Heart left ventricle (tissue), 16 donors: ENCODE data around the gene MEGF9. TPM values are rescaled to one million over a fixed set of nuclear protein-coding genes. Genes with fewer than 3 reads are reported as not detected.

Source experiments
- ATAC-seq, 4 donors: fragments of 200-7000 bp; cut with Tn5 transposase; one replicate each; pipeline ENCODE4 v1.9.1; 2020 to 2022; ENCODE audit warnings: moderate library complexity in 4 of 4, mild to moderate bottlenecking in 3 of 4, moderate number of reproducible peaks in 1 of 4
- DNase-seq, 5 donors: peaks; one replicate each; pipeline ENCODE4 v3.0.0-alpha.2; 2020
- H3K27ac ChIP-seq, 12 donors: fragments of 200-600 bp; sonication (generic) in 4 of 12; one replicate each; pipeline versions ENCODE4 v1.5.0 to v1.8.0; 2016 to 2022; ENCODE audit warnings: mild to moderate bottlenecking in 2 of 12
- H3K27me3 ChIP-seq, 9 donors: fragments of 200-600 bp; sonication (generic) in 2 of 9; one replicate each; pipeline versions ENCODE4 v1.5.1 to v1.8.0; 2016 to 2022; ENCODE audit warnings: mild to moderate bottlenecking in 3 of 9
- H3K36me3 ChIP-seq, 9 donors: fragments of 200-600 bp; sonication (generic) in 2 of 9; one replicate each; pipeline versions ENCODE4 v1.5.0 to v1.8.0; 2018 to 2022; ENCODE audit warnings: mild to moderate bottlenecking in 2 of 9
- H3K4me1 ChIP-seq, 12 donors: fragments of 200-600 bp; sonication (generic) in 4 of 12; one replicate each; pipeline versions ENCODE4 v1.5.0 to v1.8.0; 2016 to 2022; ENCODE audit warnings: mild to moderate bottlenecking in 3 of 12
- H3K4me3 ChIP-seq, 12 donors: fragments of 200-600 bp; sonication (generic) in 4 of 12; one replicate each; pipeline versions ENCODE4 v1.5.0 to v1.8.0; 2017 to 2022; ENCODE audit warnings: mild to moderate bottlenecking in 9 of 12, moderate library complexity in 4 of 12
- H3K9me3 ChIP-seq, 12 donors: fragments of 200-600 bp; sonication (generic) in 4 of 12; one replicate each; pipeline versions ENCODE4 v1.5.0 to v1.8.0; 2016 to 2022; ENCODE audit warnings: mild to moderate bottlenecking in 1 of 12
- CTCF ChIP-seq, 12 donors: fragments of 200-600 bp; sonication (generic) in 4 of 12; IDR thresholded peaks; one replicate each; pipeline versions ENCODE4 v1.5.0 to v1.8.0; 2018 to 2022; ENCODE audit warnings: antibody characterized with exemption in 12 of 12, mild to moderate bottlenecking in 5 of 12
- POLR2A ChIP-seq, 2 donors: fragments of 450-650 bp; IDR thresholded peaks; one replicate each; pipeline ENCODE4 v1.6.1; 2017; ENCODE audit warnings: antibody characterized with exemption in 2 of 2, mild to moderate bottlenecking in 2 of 2, moderate library complexity in 2 of 2
- WGBS, 4 donors: extraction: QIAGEN DNeasy Blood & Tissue Kit in 2 of 4; methylation state at CpG; one replicate each; pipeline versions ENCODE4 v1.1.5 to v1.1.7; 2013 to 2018; 5-methylcytosine and 5-hydroxymethylcytosine counted together
- intact Hi-C, 10 donors: fragments of 100-400 bp; cut with DNase I; formaldehyde crosslinking; loops; one replicate each; pipeline versions ENCODE4 v1.11.1 to v1.14.2; 2022
- polyA plus RNA-seq, 2 donors: library from polyadenylated mRNA; stranded (reverse); fragments of 200-250 nt; gene quantifications; one replicate each; pipeline ENCODE4 v1.2.3, GENCODE V29; 2013
- total RNA-seq, 9 donors: library from RNA; depleted of rRNA in 2 of 9; stranded (reverse); fragments of >200 nt in 2 of 9; fragmentation: NEBNext Ultra II Directional in 3 of 9; extraction: Animal tissue kit (Norgen Biotek cat#: 25700) in 3 of 9; gene quantifications; one replicate each; pipeline versions ENCODE4 v1.1.0 to v1.2.4, GENCODE V29; 2016 to 2023
- donor health status: ischemic (EF 13 %, LVEDD 7.1; RV severe dilation, severe dysfunction).
- donor health status: healthy with polysubstance abuse.
- donor health status: DM: no; HTN: yes; CAD: no.
- donor health status: DM: no; HTN: no; CAD: no.
- donor health status: ischemic (EF 25% LVEDD 6.9; RV normal size, moderate dysfunction).
- donor health status: ischemic (EF 25% LVEDD 5.7; RV mildly dilated, moderate dysfunction).
- donor health status: healthy.
- donor health status: DM: yes; HTN: yes; CAD: no.
- donor health status: ischemic (EF 35%, LVEDD 5.7; RV mildly dilated, moderate dysfunction).
- donor health status: nonischemic (EF 11% LVEDD 7.7; RV severe dilation, severe dysfunction).
- donor health status: DM: yes; HTN: yes; CAD: no.
- donor health status: PGD.
- donor health status: ischemic (EF 29% LVEDD 5.4; RV normal size, mild dysfunction).
- donor health status: nonischemic (EF 23%, LVEDD 6.1; RV moderate dilation, normal function).

The MEGF9 gene
- total and polyA plus RNA-seq, 11 donors = 2.2 to 46.0 (median 12.8) TPM

GRCh38 chr9:120616966-120617935 is 97.0 kb downstream of the MEGF9 start:
- Histone ChIP-seq H3K4me1 (peaks cover 0 to 9% (median 0%) of the 10 kb centered on the region in 12 donors), H3K27ac (no peak overlapping the region), H3K9me3 (no peaks in the 10 kb centered on the region), H3K27me3 (no peaks in the 10 kb centered on the region), H3K4me3 (no peak overlapping the region), H3K36me3 (peaks cover 0 to 12% (median 0%) of the 10 kb centered on the region in 9 donors)
- intact Hi-C loops = loop anchor here in 2 of 10 donors (10.0 kb wide), 2 partner anchors 438 to 448 kb away; partner anchors contain the start of gene C5 (in 1 of the 2)
- TF ChIP-seq CTCF (IDR thresholded peaks at IDR 0.05) (no peak), POLR2A (IDR thresholded peaks at IDR 0.05) (no peak)
- no peak for ATAC-seq
- no peak for DNase-seq

GRCh38 chr9:120612218-120612617 is 102.1 kb downstream of the MEGF9 start:
- ATAC-seq = no peak
- peaks cover 0 to 31% (median 5%) of the 10 kb centered on the region in 9 donors for H3K36me3 ChIP-seq
- 95 to 97% (median 97%) methylated on average over 1 of the region's 1 CpG for WGBS, 4 donors
- DNase-seq = no peak
- H3K9me3 ChIP-seq = no peaks in the 10 kb centered on the region
- intact Hi-C loops = loop anchor here in 2 of 10 donors (10.0 kb wide), 2 partner anchors 443 to 453 kb away; partner anchors contain the start of gene C5 (in 1 of the 2)
- H3K27me3 ChIP-seq = no peaks in the 10 kb centered on the region
- H3K4me3 ChIP-seq = no peak overlapping the region
- H3K27ac ChIP-seq = no peak overlapping the region
- TF ChIP-seq CTCF (IDR thresholded peaks at IDR 0.05) (no peak), POLR2A (IDR thresholded peaks at IDR 0.05) (no peak)
- H3K4me1 ChIP-seq = no peaks in the 10 kb centered on the region

GRCh38 chr9:120611690-120612068 is 102.6 kb downstream of the MEGF9 start:
- intact Hi-C loops = loop anchor here in 2 of 10 donors (10.0 kb wide), 2 partner anchors 443 to 453 kb away; partner anchors contain the start of gene C5 (in 1 of the 2)
- H3K27ac ChIP-seq = no peak overlapping the region
- 92 to 97% (median 94%) methylated on average over 1 of the region's 1 CpG for WGBS, 4 donors
- H3K9me3 ChIP-seq = no peaks in the 10 kb centered on the region
- peaks cover 0 to 33% (median 10%) of the 10 kb centered on the region in 9 donors for H3K36me3 ChIP-seq
- DNase-seq (no peak), ATAC-seq (no peak)
- H3K27me3 ChIP-seq = no peaks in the 10 kb centered on the region
- no peaks in the 10 kb centered on the region for H3K4me1 ChIP-seq
- no peak for TF ChIP-seq POLR2A (IDR thresholded peaks at IDR 0.05)
- no peak for TF ChIP-seq CTCF (IDR thresholded peaks at IDR 0.05)
- H3K4me3 ChIP-seq = no peak overlapping the region

GRCh38 chr9:120610975-120611689 is 103.1 kb downstream of the MEGF9 start:
- no peak overlapping the region for H3K27ac ChIP-seq
- no peaks in the 10 kb centered on the region for H3K4me1 ChIP-seq
- no peak for TF ChIP-seq POLR2A (IDR thresholded peaks at IDR 0.05)
- TF ChIP-seq CTCF (IDR thresholded peaks at IDR 0.05) = peak in 5 of 12 donors; percentile 4 to 30 (median 11)
- intact Hi-C loops = loop anchor here in 2 of 10 donors (10.0 kb wide), 2 partner anchors 444 to 454 kb away; partner anchors contain the start of gene C5 (in 1 of the 2)
- DNase-seq = no peak
- H3K27me3 ChIP-seq = no peaks in the 10 kb centered on the region
- peaks cover 0 to 38% (median 13%) of the 10 kb centered on the region in 9 donors for H3K36me3 ChIP-seq
- no peaks in the 10 kb centered on the region for H3K9me3 ChIP-seq
- H3K4me3 ChIP-seq = no peak overlapping the region
- peak in 1 of 4 donors; percentile 51 for ATAC-seq
